ENCODE data around the gene TBCD. TPM values are rescaled to one million over a fixed set of nuclear protein-coding genes. Genes with fewer than 3 reads are reported as not detected.

Gene TBCD
- total RNA-seq, 1 experiment from 2014 or later: 129 TPM

GRCh38 chr17:82938873-82939620 lies 187.2 kb downstream of the TBCD start:
- peaks cover 18% of the 10 kb centered on the region for H3K9me3 ChIP-seq (ENCODE audit: control insufficient read depth, low read depth, low read length)
- H3K23me2 ChIP-seq (ENCODE audit: insufficient read length, low read depth, low read length, poor library complexity, severe bottlenecking): no peaks in the 10 kb centered on the region
- Mint-ChIP-seq H3K27ac (no peak overlapping the region), H3K4me3 (no peak overlapping the region), H3K36me3 (ENCODE audit: insufficient read depth in 1 of 3, low read depth in 3 of 3) (peaks cover 54 to 91% (median 87%) of the 10 kb centered on the region in 3 experiments), H3K4me1 (peaks cover 0 to 6% of the 10 kb centered on the region in 2 experiments; a peak in 1 of 4 replicates), H3K9me3 (peaks cover 18 to 23% of the 10 kb centered on the region in 2 experiments), H3K27me3 (ENCODE audit: low read depth) (no peaks in the 10 kb centered on the region; the same call in 1 of the 2 replicates)
- no peak overlapping the region for H3K27ac ChIP-seq (ENCODE audit: insufficient read length, low read depth, low read length)
- DNase-seq: no peak
- no peak overlapping the region for H3K23ac ChIP-seq (ENCODE audit: insufficient read length, low read depth, low read length)
- no peak overlapping the region for H2AK5ac ChIP-seq (ENCODE audit: insufficient read length, low read length)
- H2BK20ac ChIP-seq (ENCODE audit: low read depth, low read length, poor library complexity, severe bottlenecking): no peak overlapping the region
- H3K4ac ChIP-seq (ENCODE audit: low read depth, low read length): no peak overlapping the region
- no peak overlapping the region for H3K9ac ChIP-seq (ENCODE audit: extremely low read depth, insufficient read length, low read length)
- no peaks in the 10 kb centered on the region for H4K20me1 ChIP-seq (ENCODE audit: control insufficient read depth, insufficient read depth, insufficient read length)
- H3K27me3 ChIP-seq (ENCODE audit: insufficient read depth, low read length): no peaks in the 10 kb centered on the region
- no peaks in the 10 kb centered on the region for H3K79me2 ChIP-seq (ENCODE audit: insufficient read depth, low read length)
- no peak overlapping the region for H2BK120ac ChIP-seq (ENCODE audit: low read depth, low read length, poor library complexity, severe bottlenecking)
- no peaks in the 10 kb centered on the region for H3K4me1 ChIP-seq (ENCODE audit: insufficient read depth, low read length)
- no peak overlapping the region for H2AFZ ChIP-seq (ENCODE audit: low read length)
- TF ChIP-seq CTCF (conservative IDR thresholded peaks at IDR 0.05): no peak
- H3T11ph ChIP-seq (ENCODE audit: low read length): no peak overlapping the region
- no peak overlapping the region for H4K91ac ChIP-seq (ENCODE audit: insufficient read length, low read depth, low read length)
- no peak overlapping the region for H2BK12ac ChIP-seq (ENCODE audit: insufficient read length, low read depth, low read length)
- H3K79me1 ChIP-seq (ENCODE audit: insufficient read depth, low read depth, low read length, poor library complexity, severe bottlenecking): no peaks in the 10 kb centered on the region
- no peak overlapping the region for H4K5ac ChIP-seq (ENCODE audit: insufficient read length, low read depth, low read length)
- H3K4me2 ChIP-seq (ENCODE audit: insufficient read depth, insufficient read length, low read length): no peak overlapping the region
- H3K56ac ChIP-seq (ENCODE audit: insufficient read length, low read depth, low read length): no peak overlapping the region
- no peak overlapping the region for H3K14ac ChIP-seq (ENCODE audit: insufficient read depth, low read length)
- no CpG with 5 or more reads among the region's 26 CpGs for WGBS (ENCODE audit: extremely low coverage, insufficient read length, low lambda C conversion rate)
- H2BK5ac ChIP-seq (ENCODE audit: insufficient read length, low read length): no peak overlapping the region
- no peak overlapping the region for H2BK15ac ChIP-seq (ENCODE audit: low read depth, low read length)
- no peak overlapping the region for H4K8ac ChIP-seq (replicated peaks; ENCODE audit: insufficient read length, low read depth, low read length)
- H3K18ac ChIP-seq (ENCODE audit: insufficient read length, low read depth, low read length): no peak overlapping the region
